GM18517 (cell line): ENCODE data around the gene DLK1.

Experiments used
- ATAC-seq: cut with Tn5 transposase; IDR thresholded peaks from one replicate; pipeline ENCODE4 v1.9.1; 2021; ENCODE audit warnings: mild to moderate bottlenecking, moderate library complexity; ENCODE audit not compliant: unreplicated experiment

DLK1 gene

DNA sequence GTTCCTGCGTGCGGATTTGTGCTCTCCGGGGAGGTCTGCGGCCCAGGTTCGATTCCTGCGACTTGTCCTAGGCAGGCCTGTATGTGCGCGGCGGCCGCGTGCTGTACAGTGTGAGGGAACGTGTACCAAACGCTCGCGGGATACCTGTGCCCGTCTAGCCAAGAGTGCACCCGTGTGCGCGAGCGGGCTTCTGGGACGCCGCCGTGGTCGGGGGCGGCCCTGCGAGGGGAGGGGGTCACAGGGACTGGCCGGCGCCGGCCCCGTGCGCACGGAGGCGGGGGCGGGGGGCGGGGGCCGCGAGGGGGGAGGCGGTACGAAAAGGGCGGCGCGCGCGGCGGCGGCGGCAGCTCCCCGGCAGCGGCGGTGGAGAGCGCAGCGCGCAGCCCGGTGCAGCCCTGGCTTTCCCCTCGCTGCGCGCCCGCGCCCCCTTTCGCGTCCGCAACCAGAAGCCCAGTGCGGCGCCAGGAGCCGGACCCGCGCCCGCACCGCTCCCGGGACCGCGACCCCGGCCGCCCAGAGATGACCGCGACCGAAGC is at the start of gene DLK1:
Gene DLK1 (plus strand): TSS at position 343 of the 536 bp plus-strand sequence. CDS start 177 bp downstream, at position 520.
- ATAC-seq: no peak

DNA sequence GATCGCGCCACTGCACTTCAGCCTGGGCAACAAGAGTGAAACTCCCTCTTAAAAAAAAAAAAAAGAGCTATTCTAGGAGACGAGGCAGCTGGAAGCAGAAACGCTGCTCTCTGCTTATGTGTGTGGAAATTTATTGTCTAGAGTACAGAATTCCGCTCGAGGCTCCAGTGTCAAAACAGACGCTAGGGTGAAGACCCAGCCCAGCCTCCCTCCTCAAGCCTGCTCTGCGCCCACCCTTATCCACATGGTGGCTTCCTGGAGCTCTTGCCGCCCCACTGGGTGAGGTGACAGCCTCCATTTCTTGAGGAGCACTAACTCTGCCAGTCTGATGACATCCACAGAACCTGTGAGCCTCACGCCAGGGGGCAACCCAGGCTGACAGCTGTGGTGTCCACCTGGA is 49.5 kb upstream of the DLK1 start:
- ATAC-seq: no peak

DNA sequence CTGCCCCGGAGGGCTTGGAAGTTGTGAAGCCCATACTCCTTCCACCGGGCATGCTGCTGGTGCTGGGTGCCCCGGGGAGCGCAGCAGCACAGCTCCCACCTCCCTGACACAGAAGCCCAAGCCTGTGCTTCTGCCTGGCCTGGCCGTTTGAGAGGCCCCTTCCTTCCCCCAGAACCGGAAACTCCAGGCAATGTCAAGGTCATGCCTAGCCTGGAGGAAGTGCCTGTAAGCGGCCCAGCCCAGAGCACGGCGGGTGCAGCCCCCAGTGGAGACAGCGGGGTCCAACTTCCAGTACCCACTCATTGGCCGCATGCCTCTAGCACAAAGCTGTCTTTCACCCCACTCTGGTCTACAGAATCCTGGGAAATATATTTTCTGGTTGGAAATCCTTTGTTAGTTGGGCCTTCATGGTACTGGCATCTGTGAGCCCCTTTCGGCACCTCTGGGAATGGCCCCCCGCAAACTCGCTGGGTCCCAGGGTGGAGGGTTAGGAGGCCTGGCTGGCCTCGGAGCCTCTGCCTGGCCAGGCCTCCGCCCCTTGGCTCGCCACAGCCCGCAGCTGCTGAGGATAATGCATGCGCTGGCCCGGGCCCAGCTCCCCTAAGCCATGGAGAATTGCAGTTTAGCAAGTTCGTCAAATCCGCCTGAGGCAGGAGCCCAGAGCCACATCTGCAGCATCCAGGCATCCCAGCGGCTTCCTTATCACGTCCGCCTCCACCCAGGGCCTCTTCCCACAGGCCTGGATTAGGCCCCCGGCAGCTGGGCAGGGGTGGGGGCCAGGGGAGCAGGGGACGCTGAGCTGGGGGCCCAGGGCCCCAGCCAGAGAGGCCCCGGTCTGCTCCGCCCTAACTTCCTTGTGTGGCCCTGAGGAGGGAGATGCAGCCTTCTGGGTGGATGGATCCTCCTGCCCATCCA is 48.9 kb upstream of the DLK1 start:
- ATAC-seq: no peak

DNA sequence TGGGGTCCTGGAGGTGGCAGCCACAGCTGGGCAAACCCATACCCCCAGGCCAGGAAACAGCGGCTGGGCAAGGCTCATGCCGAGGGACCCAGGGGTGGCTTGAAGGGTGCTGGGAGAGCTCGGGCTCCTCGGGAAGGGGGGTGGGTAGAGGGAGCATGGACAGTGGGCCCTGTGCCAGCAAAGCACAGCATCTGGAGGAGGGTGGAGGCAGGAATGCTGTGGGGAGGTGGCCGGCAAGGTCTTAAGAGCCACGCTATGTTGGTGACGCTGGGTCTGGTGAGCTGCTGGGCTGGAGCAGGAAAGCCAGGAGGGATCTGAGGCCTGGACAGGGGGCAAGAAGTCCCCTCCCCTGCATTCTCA is 48.2 kb upstream of the DLK1 start:
- ATAC-seq: no peak

DNA sequence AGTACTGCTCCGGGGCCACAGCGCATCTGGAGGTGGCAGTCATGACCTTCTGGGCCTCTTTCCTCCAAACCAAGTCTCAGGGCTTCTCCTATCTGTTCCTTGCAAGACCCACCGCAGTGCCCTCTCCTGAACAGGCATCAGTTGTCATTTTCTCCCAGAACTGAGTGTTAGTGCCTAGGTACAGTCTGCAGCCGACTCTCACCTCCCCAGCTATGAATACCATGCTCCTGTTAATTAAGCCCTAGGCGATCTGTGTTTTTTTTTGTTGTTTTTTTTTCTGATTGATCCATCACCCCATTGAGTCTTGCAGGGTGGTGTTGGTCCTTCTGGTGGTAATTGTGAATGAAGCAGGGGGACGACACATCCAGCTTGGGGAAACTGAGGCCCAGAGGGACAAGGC is 47.5 kb upstream of the DLK1 start:
- ATAC-seq: no peak

- ATAC-seq: no peak
Observed at GRCh38 chr14:100679707-100680438, 46.8 kb upstream of the DLK1 start.

DNA sequence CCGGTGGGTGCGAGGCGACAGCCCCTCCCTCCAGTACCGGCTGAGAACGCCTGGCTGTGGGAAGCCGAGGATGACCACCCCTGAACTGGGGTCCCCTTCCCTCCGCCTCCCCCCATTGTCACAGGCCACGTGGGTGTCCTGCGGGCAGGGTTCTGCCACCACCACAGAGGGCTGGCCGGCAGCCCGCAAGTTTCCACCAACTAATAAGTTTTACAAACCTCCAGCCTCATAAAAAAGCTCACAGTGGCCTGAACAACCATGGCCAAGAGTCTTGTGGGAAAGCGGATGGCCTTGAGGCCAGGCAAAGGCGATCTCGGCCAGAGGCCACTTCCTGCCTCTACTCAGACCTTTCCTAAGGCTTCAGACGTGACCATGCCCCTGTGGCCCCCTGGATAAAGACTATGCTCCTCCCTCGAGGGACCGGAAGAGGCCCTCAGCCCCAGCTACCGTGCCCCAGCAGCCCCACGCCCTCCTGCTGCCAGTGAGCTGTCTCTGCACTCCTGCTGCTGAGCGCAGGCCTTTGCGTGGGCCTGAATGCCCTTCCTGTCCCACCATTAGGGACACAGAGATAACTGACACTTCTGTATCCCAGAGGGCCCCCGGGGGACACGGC is 46.1 kb upstream of the DLK1 start:
- ATAC-seq: no peak

DNA sequence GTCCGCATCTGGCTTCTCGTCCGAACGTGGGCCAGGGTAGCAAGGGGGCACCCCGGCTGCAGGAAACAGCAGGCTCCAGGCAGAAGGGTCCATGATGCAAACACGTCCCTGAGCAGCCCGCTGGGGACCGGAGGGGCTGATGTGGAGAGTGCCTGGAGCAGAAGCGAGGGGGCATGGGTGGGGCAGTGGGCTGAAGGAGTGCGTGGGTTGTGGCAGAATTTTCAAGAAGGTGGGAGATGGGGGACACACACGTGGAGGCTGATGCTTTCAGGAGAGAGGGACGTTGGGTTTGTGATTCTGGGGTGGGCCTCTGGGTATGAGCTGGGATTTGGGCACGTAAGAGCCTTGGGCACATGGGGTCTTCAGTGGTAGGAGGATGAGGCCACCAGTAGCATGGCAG is 45.6 kb upstream of the DLK1 start:
- no peak for ATAC-seq

DNA sequence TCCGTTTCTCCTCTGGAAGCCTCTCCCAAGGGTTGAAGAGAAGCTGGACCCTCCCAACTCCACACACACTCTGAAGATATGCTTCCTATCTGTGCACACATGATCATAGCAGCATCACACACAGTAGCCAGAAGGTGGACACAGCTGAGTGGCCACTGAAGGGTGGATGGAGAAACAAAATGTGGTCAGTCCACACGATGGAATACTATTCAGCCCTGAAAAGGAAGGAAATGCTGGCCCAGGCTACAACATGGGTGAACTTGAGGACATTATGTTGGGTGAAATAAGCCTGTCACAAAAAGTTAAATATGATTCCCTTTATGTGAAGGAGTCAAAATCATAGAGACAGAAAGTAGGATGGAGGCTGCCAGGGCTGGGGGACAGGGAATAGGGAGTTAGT is 43.9 kb upstream of the DLK1 start:
- ATAC-seq: no peak

GRCh38 chr14:100683578-100683977 is 43.1 kb upstream of the DLK1 start:
- no peak for ATAC-seq

- no peak for ATAC-seq
Observed at GRCh38 chr14:100684154-100684553, 42.5 kb upstream of the DLK1 start.

DNA sequence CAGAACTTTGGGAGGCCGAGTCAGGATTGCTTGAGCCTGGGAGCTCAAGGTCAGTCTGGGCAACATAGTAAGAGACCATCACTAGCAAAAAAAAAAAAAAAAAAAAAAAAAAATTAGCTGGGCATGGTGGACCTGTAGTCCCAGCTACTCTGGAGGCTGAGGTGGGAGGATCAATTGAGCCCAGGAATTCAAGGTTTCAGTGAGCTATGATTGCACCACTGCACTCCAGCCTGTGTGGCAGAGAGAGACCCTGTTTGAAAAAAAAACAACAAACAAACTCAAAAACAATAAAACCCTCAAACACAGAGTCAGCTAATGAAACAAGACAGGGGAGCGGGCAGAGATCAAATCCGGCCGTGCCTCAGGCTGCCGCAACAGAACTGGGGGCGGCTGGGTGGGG is 41.7 kb upstream of the DLK1 start:
- ATAC-seq: no peak

DNA sequence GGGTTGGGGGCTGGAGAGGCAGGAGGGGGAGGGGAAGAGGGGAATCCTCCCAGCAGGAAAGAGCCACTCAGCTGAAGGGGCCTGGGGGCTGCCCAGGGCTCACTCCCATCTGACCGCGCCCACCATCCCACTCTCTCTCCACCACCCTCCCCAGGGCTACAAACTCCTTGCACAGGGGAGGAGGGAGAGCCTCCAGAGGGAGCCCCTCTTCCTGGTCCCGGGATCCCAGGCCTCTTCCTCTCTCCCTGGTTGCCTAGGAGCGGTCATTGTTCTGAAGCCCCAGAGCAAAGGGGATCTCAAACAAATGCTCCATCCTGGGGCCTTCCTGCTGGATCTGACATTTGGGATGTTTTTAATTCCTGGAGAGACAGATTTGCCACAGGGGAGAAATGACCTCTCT is 39.8 kb upstream of the DLK1 start:
- no peak for ATAC-seq

- no peak for ATAC-seq
Observed at GRCh38 chr14:100687386-100687785, 39.3 kb upstream of the DLK1 start.

DNA sequence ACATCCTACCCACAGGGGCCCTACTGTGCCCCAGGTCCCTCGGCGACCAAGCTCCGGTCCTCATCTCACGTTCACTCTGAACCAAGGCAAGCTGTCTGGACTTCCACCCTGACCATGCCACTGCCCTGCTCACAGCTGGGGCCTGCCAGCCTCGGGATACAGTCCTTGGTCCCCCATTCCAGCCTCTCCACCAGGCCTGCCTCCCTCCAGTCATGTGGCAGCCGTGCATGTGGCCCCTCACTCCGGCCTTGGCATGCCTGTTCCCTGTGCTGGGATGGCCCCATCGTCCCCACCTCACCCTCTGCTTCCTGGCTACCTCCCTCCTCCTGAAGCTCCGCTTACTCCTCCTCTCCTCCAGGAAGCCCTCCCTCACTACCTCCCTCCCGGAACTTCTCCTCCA is 38.6 kb upstream of the DLK1 start:
- ATAC-seq: no peak

GRCh38 chr14:100688598-100689461 is 37.9 kb upstream of the DLK1 start:
- no peak for ATAC-seq

- ATAC-seq: no peak
Observed at GRCh38 chr14:100690672-100691071, 36.0 kb upstream of the DLK1 start.

- no peak for ATAC-seq
Observed at GRCh38 chr14:100691395-100692056, 35.2 kb upstream of the DLK1 start.

- ATAC-seq: no peak
Observed at GRCh38 chr14:100692256-100692655, 34.4 kb upstream of the DLK1 start.
